Stomach (tissue), 4 donors: ENCODE measurements around the gene ABCB4.

ENCODE experiments used
- EP300 ChIP-seq: sonication (generic); formaldehyde crosslinking; IDR thresholded peaks from one replicate; pipeline ENCODE4 v1.6.1; 2017; ENCODE audit warnings: antibody characterized with exemption
- POLR2A ChIP-seq, 4 donors: fragments of 450-650 bp; IDR thresholded peaks; one replicate each; pipeline ENCODE4 v1.6.1; 2016; ENCODE audit warnings: antibody characterized with exemption in 4 of 4, control low read depth in 2 of 4, mild to moderate bottlenecking in 1 of 4, moderate library complexity in 1 of 4
- POLR2AphosphoS5 ChIP-seq, 3 donors: sonication (generic); formaldehyde crosslinking; IDR thresholded peaks; one replicate each; pipeline ENCODE4 v1.6.1; 2016; ENCODE audit warnings: antibody characterized with exemption in 3 of 3
- TF ChIP-seq, protein P1 (sequence below), 7 experiments: fragments of 450-650 bp in 4 of 7; fragments of 200-600 bp in 3 of 7; sonication (generic) in 3 of 7; IDR thresholded peaks; one replicate each; pipeline ENCODE4 v1.5.1; 2016 to 2019; ENCODE audit warnings: antibody characterized with exemption in 7 of 7, control low read depth in 2 of 7, mild to moderate bottlenecking in 1 of 7

DNA sequence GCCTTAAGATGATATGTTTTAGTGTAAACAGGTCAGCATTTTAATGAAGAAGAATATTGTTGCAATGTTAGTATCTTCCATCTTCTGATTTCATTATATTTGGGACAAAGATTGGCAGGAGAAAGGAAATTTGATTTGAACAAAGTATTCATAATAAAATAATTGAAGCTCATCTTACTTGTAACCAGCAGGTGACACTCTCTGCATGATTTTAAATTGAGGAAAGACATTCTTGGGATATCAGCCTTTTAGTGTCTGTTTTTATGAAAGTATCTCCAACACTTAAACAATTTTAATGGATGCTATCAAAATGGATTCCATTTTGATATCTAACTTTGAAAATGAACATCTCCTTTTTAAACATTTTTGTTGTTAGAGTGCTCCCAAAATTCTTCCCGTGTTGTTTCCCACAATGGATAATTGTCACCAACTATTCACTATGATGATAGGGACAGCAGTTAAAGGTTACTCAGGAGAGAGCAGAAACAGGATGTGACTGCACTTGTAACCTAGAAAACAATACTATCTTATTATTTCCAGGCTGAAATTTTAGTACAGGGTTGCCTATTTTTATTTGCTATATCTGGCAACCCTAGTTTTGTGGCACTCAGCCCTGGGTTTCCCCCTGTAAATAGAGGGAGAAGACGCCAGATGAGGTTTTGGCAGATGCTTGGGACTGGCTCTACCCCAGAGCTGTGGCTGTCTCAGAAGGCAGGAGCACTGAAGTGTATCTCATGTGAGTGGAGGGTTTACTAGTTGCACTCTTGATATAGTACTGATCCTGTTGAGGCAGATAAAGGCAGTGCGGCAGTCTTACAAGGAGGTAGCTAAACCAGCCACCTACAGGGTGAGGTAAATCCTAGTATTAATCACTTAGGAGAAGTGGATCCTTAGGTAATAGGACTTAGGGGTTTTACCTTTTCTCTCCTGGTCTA is 31.0 kb upstream of the ABCB4 start:
- TF ChIP-seq, protein P1, sequence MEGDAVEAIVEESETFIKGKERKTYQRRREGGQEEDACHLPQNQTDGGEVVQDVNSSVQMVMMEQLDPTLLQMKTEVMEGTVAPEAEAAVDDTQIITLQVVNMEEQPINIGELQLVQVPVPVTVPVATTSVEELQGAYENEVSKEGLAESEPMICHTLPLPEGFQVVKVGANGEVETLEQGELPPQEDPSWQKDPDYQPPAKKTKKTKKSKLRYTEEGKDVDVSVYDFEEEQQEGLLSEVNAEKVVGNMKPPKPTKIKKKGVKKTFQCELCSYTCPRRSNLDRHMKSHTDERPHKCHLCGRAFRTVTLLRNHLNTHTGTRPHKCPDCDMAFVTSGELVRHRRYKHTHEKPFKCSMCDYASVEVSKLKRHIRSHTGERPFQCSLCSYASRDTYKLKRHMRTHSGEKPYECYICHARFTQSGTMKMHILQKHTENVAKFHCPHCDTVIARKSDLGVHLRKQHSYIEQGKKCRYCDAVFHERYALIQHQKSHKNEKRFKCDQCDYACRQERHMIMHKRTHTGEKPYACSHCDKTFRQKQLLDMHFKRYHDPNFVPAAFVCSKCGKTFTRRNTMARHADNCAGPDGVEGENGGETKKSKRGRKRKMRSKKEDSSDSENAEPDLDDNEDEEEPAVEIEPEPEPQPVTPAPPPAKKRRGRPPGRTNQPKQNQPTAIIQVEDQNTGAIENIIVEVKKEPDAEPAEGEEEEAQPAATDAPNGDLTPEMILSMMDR (IDR thresholded peaks at IDR 0.05) = peak in 1 of 7 experiments; percentile 11
- TF ChIP-seq EP300 = no peak
- no peak for TF ChIP-seq POLR2AphosphoS5 (IDR thresholded peaks at IDR 0.05)
- TF ChIP-seq POLR2A (IDR thresholded peaks at IDR 0.05) = no peak
